DOHH2 (cell line): ENCODE data around the gene AMBRA1.

Experiments used
- H3F3A ChIP-seq: fragments of 200-600 bp; sonication (generic), shearing (Covaris generic); 2 replicates; pipeline ENCODE4 v1.6.0; 2016; ENCODE audit warnings: antibody characterized with exemption, mild to moderate bottlenecking; ENCODE audit not compliant: control insufficient read depth, insufficient read depth
- H3K27ac ChIP-seq: fragments of 200-600 bp; sonication (generic); 2 replicates; pipeline ENCODE4 v1.5.1; 2014; ENCODE audit warnings: low read depth, mild to moderate bottlenecking, low read length, moderate library complexity
- H3K27me3 ChIP-seq: fragments of 200-600 bp; sonication (generic); 2 replicates; pipeline ENCODE4 v1.6.1; 2014; ENCODE audit warnings: mild to moderate bottlenecking, low read length, mixed read lengths; ENCODE audit not compliant: control insufficient read depth
- H3K36me3 ChIP-seq: fragments of 200-600 bp; sonication (generic); 2 replicates; pipeline ENCODE4 v1.6.1; 2014; ENCODE audit warnings: mild to moderate bottlenecking, low read length, moderate library complexity, mixed read lengths; ENCODE audit not compliant: control insufficient read depth
- H3K4me1 ChIP-seq: fragments of 200-600 bp; sonication (generic); 2 replicates; pipeline ENCODE4 v1.6.1; 2014; ENCODE audit warnings: mild to moderate bottlenecking, low read length, mixed read lengths; ENCODE audit not compliant: control insufficient read depth
- H3K4me2 ChIP-seq: fragments of 200-600 bp; sonication (generic); 2 replicates; pipeline ENCODE4 v1.6.0; 2014; ENCODE audit warnings: mild to moderate bottlenecking, low read length, moderate library complexity
- H3K4me3 ChIP-seq: fragments of 200-600 bp; sonication (generic); 2 replicates; pipeline ENCODE4 v1.5.1; 2014; ENCODE audit warnings: mild to moderate bottlenecking, low read length, mixed read lengths
- H3K79me2 ChIP-seq: fragments of 200-600 bp; sonication (generic); 2 replicates; pipeline ENCODE4 v1.6.1; 2014; ENCODE audit warnings: mild to moderate bottlenecking, low read length, mixed read lengths; ENCODE audit not compliant: control insufficient read depth
- H3K9me2 ChIP-seq: fragments of 200-600 bp; sonication (generic); replicated peaks from 2 replicates; pipeline ENCODE4 v1.6.1; 2014; ENCODE audit warnings: mild to moderate bottlenecking, low read length, mixed read lengths; ENCODE audit not compliant: control insufficient read depth
- H3K9me3 ChIP-seq: fragments of 200-600 bp; sonication (generic); 2 replicates; pipeline ENCODE4 v1.6.1; 2014; ENCODE audit warnings: antibody characterized with exemption, low read length, mixed read lengths; ENCODE audit not compliant: control insufficient read depth, insufficient read depth
- H4K20me1 ChIP-seq: fragments of 200-600 bp; sonication (generic); 2 replicates; pipeline ENCODE4 v1.6.0; 2014; ENCODE audit warnings: low read depth, mild to moderate bottlenecking, antibody characterized with exemption, low read length, moderate library complexity; ENCODE audit not compliant: control insufficient read depth, insufficient read depth
- EZH2phosphoT487 ChIP-seq: fragments of 200-600 bp; sonication (generic); IDR thresholded peaks from 2 replicates; pipeline ENCODE4 v1.6.1; 2017; ENCODE audit warnings: borderline replicate concordance, mild to moderate bottlenecking, antibody characterized with exemption, low read length, moderate library complexity, mixed read lengths
- TF ChIP-seq, protein P1 (sequence below): fragments of 200-600 bp; sonication (generic); IDR thresholded peaks from one replicate; pipeline ENCODE4 v1.5.1; 2014; ENCODE audit warnings: antibody characterized with exemption, mild to moderate bottlenecking, low read depth, low read length; ENCODE audit not compliant: poor library complexity, severe bottlenecking

The AMBRA1 gene

DNA sequence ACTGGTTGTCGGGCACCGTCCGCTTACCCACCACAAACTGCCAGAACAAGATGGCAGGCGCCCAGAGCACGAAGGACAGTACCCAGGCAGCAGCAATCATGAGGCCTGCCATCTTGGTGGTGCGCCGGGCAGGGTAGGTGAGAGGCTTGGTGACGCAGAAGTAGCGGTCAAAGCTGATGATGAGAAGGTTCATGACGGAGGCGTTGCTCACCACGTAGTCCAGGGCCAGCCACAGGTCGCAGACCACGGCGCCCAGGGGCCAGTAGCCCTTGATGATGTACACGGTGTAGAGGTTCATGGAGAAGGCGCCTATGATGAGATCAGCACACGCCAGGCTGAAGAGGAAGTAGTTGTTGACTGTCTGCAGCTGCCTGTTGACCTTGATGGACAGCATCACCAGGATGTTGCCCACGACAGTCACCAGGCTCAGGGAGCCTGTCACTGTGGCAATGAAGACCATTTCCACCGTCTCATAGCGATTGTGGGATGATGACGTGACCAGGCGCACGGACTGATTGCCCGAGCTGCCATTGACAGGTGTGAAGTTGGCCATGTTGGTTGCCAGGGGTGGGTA is 207.7 kb downstream of the AMBRA1 start:
- Histone ChIP-seq H3K9me2 (no peaks in the 10 kb centered on the region), H3K9me3 (no peaks in the 10 kb centered on the region), H3K4me1 (peaks cover 29% of the 10 kb centered on the region), H3K79me2 (no peaks in the 10 kb centered on the region), H3K4me2 (no peak overlapping the region), H3K27ac (no peak overlapping the region), H3K4me3 (no peak overlapping the region), H3K36me3 (no peaks in the 10 kb centered on the region), H3F3A (no peaks in the 10 kb centered on the region; the same call in 1 of the 2 replicates), H3K27me3 (peaks cover 60% of the 10 kb centered on the region), H4K20me1 (no peaks in the 10 kb centered on the region; the same call in 1 of the 2 replicates)
- TF ChIP-seq, protein P1, sequence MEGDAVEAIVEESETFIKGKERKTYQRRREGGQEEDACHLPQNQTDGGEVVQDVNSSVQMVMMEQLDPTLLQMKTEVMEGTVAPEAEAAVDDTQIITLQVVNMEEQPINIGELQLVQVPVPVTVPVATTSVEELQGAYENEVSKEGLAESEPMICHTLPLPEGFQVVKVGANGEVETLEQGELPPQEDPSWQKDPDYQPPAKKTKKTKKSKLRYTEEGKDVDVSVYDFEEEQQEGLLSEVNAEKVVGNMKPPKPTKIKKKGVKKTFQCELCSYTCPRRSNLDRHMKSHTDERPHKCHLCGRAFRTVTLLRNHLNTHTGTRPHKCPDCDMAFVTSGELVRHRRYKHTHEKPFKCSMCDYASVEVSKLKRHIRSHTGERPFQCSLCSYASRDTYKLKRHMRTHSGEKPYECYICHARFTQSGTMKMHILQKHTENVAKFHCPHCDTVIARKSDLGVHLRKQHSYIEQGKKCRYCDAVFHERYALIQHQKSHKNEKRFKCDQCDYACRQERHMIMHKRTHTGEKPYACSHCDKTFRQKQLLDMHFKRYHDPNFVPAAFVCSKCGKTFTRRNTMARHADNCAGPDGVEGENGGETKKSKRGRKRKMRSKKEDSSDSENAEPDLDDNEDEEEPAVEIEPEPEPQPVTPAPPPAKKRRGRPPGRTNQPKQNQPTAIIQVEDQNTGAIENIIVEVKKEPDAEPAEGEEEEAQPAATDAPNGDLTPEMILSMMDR, result no peak
- TF ChIP-seq EZH2phosphoT487, result no peak

DNA sequence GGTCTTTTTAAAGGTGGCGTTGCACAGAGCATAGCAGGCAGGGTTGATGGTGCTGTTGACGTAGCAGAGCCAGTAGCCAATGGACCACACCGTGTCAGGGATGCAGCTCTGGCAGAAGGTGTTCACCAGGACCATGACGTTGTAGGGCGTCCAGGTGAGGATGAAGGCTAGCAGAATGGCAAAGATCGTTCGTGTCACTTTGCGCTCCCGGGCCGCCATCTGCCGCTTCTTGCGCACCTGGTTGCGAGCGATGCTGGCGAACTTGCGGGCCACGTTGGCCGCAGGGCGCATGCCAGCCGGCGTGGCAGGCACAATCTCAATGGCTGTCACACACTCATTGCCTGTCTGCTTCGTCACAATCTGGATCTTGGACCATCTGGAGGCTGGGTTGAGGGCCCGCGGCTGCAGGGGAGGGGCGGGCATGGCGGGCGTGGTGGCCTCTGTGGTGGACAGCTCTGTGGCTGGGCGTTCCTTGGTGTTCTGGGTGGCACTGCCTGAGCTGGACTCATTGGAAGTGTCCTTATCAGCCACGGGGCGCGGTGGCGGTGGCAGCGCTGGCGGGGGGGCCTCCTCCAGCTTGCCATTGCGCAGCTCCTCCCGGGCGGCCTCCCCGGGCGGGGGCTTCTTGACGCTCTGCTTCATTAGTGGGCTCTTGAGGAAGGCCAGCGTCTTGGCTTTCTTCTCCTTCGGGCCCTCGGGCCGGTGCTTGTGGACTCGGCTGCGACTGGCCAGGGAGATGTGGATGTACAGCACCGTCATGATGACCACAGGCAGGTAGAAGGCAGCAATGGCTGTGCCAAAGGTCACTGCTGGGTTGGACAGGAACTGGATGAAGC is 208.4 kb downstream of the AMBRA1 start:
- Histone ChIP-seq H3K27me3 (peaks cover 60% of the 10 kb centered on the region), H3K79me2 (no peaks in the 10 kb centered on the region), H3K4me2 (no peak overlapping the region), H3K36me3 (no peaks in the 10 kb centered on the region), H3K4me1 (peaks cover 30% of the 10 kb centered on the region), H4K20me1 (no peaks in the 10 kb centered on the region; the same call in 1 of the 2 replicates), H3K4me3 (no peak overlapping the region), H3K27ac (no peak overlapping the region), H3K9me2 (no peaks in the 10 kb centered on the region), H3K9me3 (no peaks in the 10 kb centered on the region), H3F3A (no peaks in the 10 kb centered on the region; the same call in 1 of the 2 replicates)
- no peak for TF ChIP-seq EZH2phosphoT487
- TF ChIP-seq, protein P1, result no peak

DNA sequence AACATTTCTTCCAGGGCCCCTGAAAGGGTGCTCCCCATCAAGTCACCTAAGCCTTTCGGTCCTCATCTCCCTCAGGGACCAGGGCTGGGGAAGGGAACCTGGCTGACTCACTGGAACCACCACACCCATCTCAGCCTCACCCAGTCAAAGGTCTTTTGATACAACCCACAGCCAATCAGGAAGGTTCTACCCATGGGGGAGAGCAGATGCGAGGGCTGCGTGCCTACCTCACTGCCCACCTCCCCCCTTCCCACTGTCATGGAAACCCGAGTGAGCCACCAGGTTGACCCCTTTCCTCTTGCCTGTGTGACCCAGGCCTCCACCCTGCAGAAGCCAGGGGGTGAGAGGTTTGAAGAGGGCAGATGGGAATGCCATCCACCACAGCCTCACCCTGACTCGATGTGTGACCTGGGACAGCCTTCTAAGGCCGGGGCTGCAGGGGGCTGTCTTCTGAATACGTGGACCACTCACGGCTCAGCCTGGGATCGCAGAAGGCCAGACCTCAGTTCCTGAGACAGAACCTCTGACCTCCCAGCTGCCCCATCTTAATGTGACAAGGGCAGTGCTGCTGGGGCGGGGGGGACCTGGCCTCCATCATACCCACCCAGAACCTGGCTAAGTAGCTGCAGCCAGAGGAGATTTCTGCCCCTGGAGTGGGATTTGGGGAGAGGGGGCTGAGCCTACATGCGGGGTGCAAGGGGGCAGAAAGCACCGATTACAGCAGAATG is 209.7 kb downstream of the AMBRA1 start:
- Histone ChIP-seq H3F3A (no peaks in the 10 kb centered on the region; the same call in 1 of the 2 replicates), H4K20me1 (no peaks in the 10 kb centered on the region), H3K36me3 (no peaks in the 10 kb centered on the region), H3K27me3 (peaks cover 48% of the 10 kb centered on the region), H3K9me2 (no peaks in the 10 kb centered on the region), H3K79me2 (no peaks in the 10 kb centered on the region), H3K27ac (no peak overlapping the region), H3K9me3 (no peaks in the 10 kb centered on the region), H3K4me2 (no peak overlapping the region), H3K4me3 (no peak overlapping the region), H3K4me1 (peaks cover 21% of the 10 kb centered on the region)
- TF ChIP-seq, protein P1, result no peak
- TF ChIP-seq EZH2phosphoT487, result no peak
